H9 (cell line): ENCODE results near the gene BMPR1A. TPM values are rescaled to one million over a fixed set of nuclear protein-coding genes. Genes with fewer than 3 reads are reported as not detected.

Experiments
- DNase-seq: peaks from one replicate; pipeline ENCODE4 v3.0.0-alpha.2; 2017
- H2AFZ ChIP-seq: one replicate; pipeline ENCODE4 v1.6.1; 2013; ENCODE audit warnings: mild to moderate bottlenecking, low read length, control low read depth, moderate library complexity
- H2AK5ac ChIP-seq: 2 replicates; pipeline ENCODE4 v1.6.1; 2013; ENCODE audit warnings: low read length, control low read depth, mixed read lengths; ENCODE audit not compliant: insufficient read length
- H2BK120ac ChIP-seq: one replicate; pipeline ENCODE4 v1.6.1; 2013; ENCODE audit warnings: low read depth, mild to moderate bottlenecking, low read length, control low read depth, inconsistent platforms; ENCODE audit not compliant: poor library complexity, severe bottlenecking
- H2BK12ac ChIP-seq: 2 replicates; pipeline ENCODE4 v1.6.1; 2013; ENCODE audit warnings: low read length, control low read depth, mixed read lengths, low read depth; ENCODE audit not compliant: insufficient read length
- H2BK15ac ChIP-seq: 2 replicates; pipeline ENCODE4 v1.6.1; 2013; ENCODE audit warnings: low read depth, low read length, control low read depth
- H2BK20ac ChIP-seq: one replicate; pipeline ENCODE4 v1.6.1; 2013; ENCODE audit warnings: low read depth, mild to moderate bottlenecking, low read length, control low read depth, inconsistent platforms; ENCODE audit not compliant: poor library complexity, severe bottlenecking
- H2BK5ac ChIP-seq: 2 replicates; pipeline ENCODE4 v1.6.1; 2013; ENCODE audit warnings: low read length, control low read depth, mixed read lengths; ENCODE audit not compliant: insufficient read length
- H3K14ac ChIP-seq: 2 replicates; pipeline ENCODE4 v1.6.1; 2013; ENCODE audit warnings: low read length, control low read depth; ENCODE audit not compliant: insufficient read depth
- H3K18ac ChIP-seq: 2 replicates; pipeline ENCODE4 v1.6.1; 2013; ENCODE audit warnings: low read depth, mild to moderate bottlenecking, mixed read lengths, low read length, control low read depth; ENCODE audit not compliant: insufficient read length
- H3K23ac ChIP-seq: 2 replicates; pipeline ENCODE4 v1.6.1; 2013; ENCODE audit warnings: low read length, control low read depth, mixed read lengths, low read depth; ENCODE audit not compliant: insufficient read length
- H3K23me2 ChIP-seq: 2 replicates; pipeline ENCODE4 v1.6.1; 2013; ENCODE audit warnings: low read depth, mild to moderate bottlenecking, mixed read lengths, low read length, control low read depth; ENCODE audit not compliant: insufficient read length, poor library complexity, severe bottlenecking
- H3K27ac ChIP-seq: 2 replicates; pipeline ENCODE4 v1.5.1; 2013; ENCODE audit warnings: low read length, control low read depth, mixed read lengths, low read depth; ENCODE audit not compliant: insufficient read length
- H3K27me3 ChIP-seq: 2 replicates; pipeline ENCODE4 v1.6.1; 2013; ENCODE audit warnings: low read length, control low read depth, inconsistent platforms; ENCODE audit not compliant: insufficient read depth
- H3K4ac ChIP-seq: 2 replicates; pipeline ENCODE4 v1.6.1; 2013; ENCODE audit warnings: low read depth, mild to moderate bottlenecking, control low read depth, inconsistent platforms, low read length, moderate library complexity
- H3K4me1 ChIP-seq: 2 replicates; pipeline ENCODE4 v1.6.1; 2013; ENCODE audit warnings: low read length, control low read depth, inconsistent platforms; ENCODE audit not compliant: insufficient read depth
- H3K4me2 ChIP-seq: 2 replicates; pipeline ENCODE4 v1.6.1; 2013; ENCODE audit warnings: low read length, control low read depth, mixed read lengths; ENCODE audit not compliant: insufficient read length, insufficient read depth
- H3K56ac ChIP-seq: 2 replicates; pipeline ENCODE4 v1.6.1; 2013; ENCODE audit warnings: low read depth, mild to moderate bottlenecking, mixed read lengths, low read length, control low read depth; ENCODE audit not compliant: insufficient read length
- H3K79me1 ChIP-seq: 2 replicates; pipeline ENCODE4 v1.6.1; 2013; ENCODE audit warnings: low read depth, mild to moderate bottlenecking, moderate library complexity, low read length, control low read depth, inconsistent platforms; ENCODE audit not compliant: insufficient read depth, poor library complexity, severe bottlenecking
- H3K79me2 ChIP-seq: 2 replicates; pipeline ENCODE4 v1.6.1; 2013; ENCODE audit warnings: low read length, control low read depth, inconsistent platforms; ENCODE audit not compliant: insufficient read depth
- H3K9ac ChIP-seq: 2 replicates; pipeline ENCODE4 v1.6.1; 2013; ENCODE audit warnings: low read length, control low read depth, mixed read lengths; ENCODE audit not compliant: insufficient read length; ENCODE audit errors: extremely low read depth
- H3K9me3 ChIP-seq: one replicate; pipeline ENCODE4 v1.6.1; 2013; ENCODE audit warnings: low read depth, low read length, inconsistent platforms; ENCODE audit not compliant: control insufficient read depth
- H3T11ph ChIP-seq: one replicate; pipeline ENCODE4 v1.6.1; 2013; ENCODE audit warnings: mild to moderate bottlenecking, low read length, control low read depth, inconsistent platforms
- H4K20me1 ChIP-seq: one replicate; pipeline ENCODE4 v1.6.1; 2013; ENCODE audit not compliant: control insufficient read depth, insufficient read length, insufficient read depth
- H4K5ac ChIP-seq: 2 replicates; pipeline ENCODE4 v1.6.1; 2013; ENCODE audit warnings: low read depth, mild to moderate bottlenecking, mixed read lengths, low read length, control low read depth; ENCODE audit not compliant: insufficient read length
- H4K8ac ChIP-seq: replicated peaks from 2 replicates; pipeline ENCODE4 v1.6.1; 2013; ENCODE audit warnings: low read length, control low read depth, mixed read lengths, low read depth; ENCODE audit not compliant: insufficient read length
- H4K91ac ChIP-seq: 2 replicates; pipeline ENCODE4 v1.6.1; 2013; ENCODE audit warnings: low read depth, mild to moderate bottlenecking, moderate library complexity, mixed read lengths, low read length, control low read depth; ENCODE audit not compliant: insufficient read length
- H3K27ac Mint-ChIP-seq, 3 experiments: 2 replicates in 2 of 3; 3 replicates in 1 of 3; pipeline ENCODE4 v1.8.0; 2020 to 2021; ENCODE audit warnings: mixed read lengths in 3 of 3, mild to moderate bottlenecking in 1 of 3, moderate library complexity in 1 of 3
- H3K27me3 Mint-ChIP-seq: 2 replicates; pipeline ENCODE4 v1.8.0; 2021; ENCODE audit warnings: low read depth, mild to moderate bottlenecking, moderate library complexity, mixed read lengths
- H3K36me3 Mint-ChIP-seq, 3 experiments: 2 replicates in 2 of 3; 3 replicates in 1 of 3; pipeline ENCODE4 v1.8.0; 2020 to 2021; ENCODE audit warnings: low read depth in 3 of 3, mixed read lengths in 3 of 3; ENCODE audit not compliant: insufficient read depth in 1 of 3
- H3K4me1 Mint-ChIP-seq, 2 experiments: 2 replicates each; pipeline ENCODE4 v1.8.0; 2020; ENCODE audit warnings: mixed read lengths in 2 of 2
- H3K4me3 Mint-ChIP-seq, 2 experiments: 2 replicates in 1 of 2; 3 replicates in 1 of 2; pipeline ENCODE4 v1.8.0; 2020 to 2021; ENCODE audit warnings: mild to moderate bottlenecking in 2 of 2, mixed read lengths in 2 of 2, moderate library complexity in 1 of 2
- H3K9me3 Mint-ChIP-seq, 2 experiments: 2 replicates in 1 of 2; 3 replicates in 1 of 2; pipeline ENCODE4 v1.8.0; 2020; ENCODE audit warnings: mild to moderate bottlenecking in 2 of 2, mixed read lengths in 2 of 2, moderate library complexity in 1 of 2
- WGBS: extraction: QIAGEN DNeasy Blood & Tissue Kit; methylation state at CpG from one replicate; pipeline ENCODE4 v1.1.7; 2013; ENCODE audit warnings: missing lambda C conversion rate, low lambda C conversion rate, mixed read lengths; ENCODE audit not compliant: insufficient read length; ENCODE audit errors: extremely low coverage; 5-methylcytosine and 5-hydroxymethylcytosine counted together
- total RNA-seq: library from RNA; stranded (reverse); gene quantifications from 2 replicates; pipeline ENCODE4 v1.2.1, GENCODE V29; 2021
- TF ChIP-seq, protein P1 (sequence below): fragments of 200-600 bp; sonication (generic); conservative IDR thresholded peaks from 3 replicates; pipeline ENCODE4 v1.8.0; 2021; ENCODE audit warnings: antibody characterized with exemption, mild to moderate bottlenecking

BMPR1A gene
- total RNA-seq, 1 experiment from 2014 or later, result 138 TPM

- no peak overlapping the region for H3K4me2 ChIP-seq
- H3K4me1 ChIP-seq, result peaks cover 15% of the 10 kb centered on the region; the same call in 1 of the 2 replicates
- H2BK120ac ChIP-seq, result no peak overlapping the region
- no peak overlapping the region for H2BK5ac ChIP-seq
- Mint-ChIP-seq H3K27me3 (no peaks in the 10 kb centered on the region), H3K27ac (peak overlapping the region in 1 of 3 experiments; percentile 75; a peak in 1 of 7 replicates), H3K4me1 (peaks cover 20 to 27% of the 10 kb centered on the region in 2 experiments), H3K4me3 (no peak overlapping the region), H3K36me3 (peaks cover 10 to 20% (median 16%) of the 10 kb centered on the region in 3 experiments; a peak in 6 of 7 replicates), H3K9me3 (no peaks in the 10 kb centered on the region)
- H3K56ac ChIP-seq, result no peak overlapping the region
- H2AK5ac ChIP-seq, result no peak overlapping the region
- no peak overlapping the region for H3K4ac ChIP-seq
- H3K9me3 ChIP-seq, result no peaks in the 10 kb centered on the region
- H3T11ph ChIP-seq, result no peak overlapping the region
- H3K23me2 ChIP-seq, result no peaks in the 10 kb centered on the region
- no peak overlapping the region for H3K23ac ChIP-seq
- peaks cover 2% of the 10 kb centered on the region for H4K20me1 ChIP-seq
- H3K18ac ChIP-seq, result no peak overlapping the region
- H4K8ac ChIP-seq, result no peak overlapping the region
- H3K79me2 ChIP-seq, result peaks cover 75% of the 10 kb centered on the region
- H3K14ac ChIP-seq, result no peak overlapping the region
- no peak overlapping the region for H4K91ac ChIP-seq
- no peak overlapping the region for H2BK12ac ChIP-seq
- no peak overlapping the region for H2AFZ ChIP-seq
- no CpG with 5 or more reads among the region's 1 CpG for WGBS
- TF ChIP-seq, protein P1, sequence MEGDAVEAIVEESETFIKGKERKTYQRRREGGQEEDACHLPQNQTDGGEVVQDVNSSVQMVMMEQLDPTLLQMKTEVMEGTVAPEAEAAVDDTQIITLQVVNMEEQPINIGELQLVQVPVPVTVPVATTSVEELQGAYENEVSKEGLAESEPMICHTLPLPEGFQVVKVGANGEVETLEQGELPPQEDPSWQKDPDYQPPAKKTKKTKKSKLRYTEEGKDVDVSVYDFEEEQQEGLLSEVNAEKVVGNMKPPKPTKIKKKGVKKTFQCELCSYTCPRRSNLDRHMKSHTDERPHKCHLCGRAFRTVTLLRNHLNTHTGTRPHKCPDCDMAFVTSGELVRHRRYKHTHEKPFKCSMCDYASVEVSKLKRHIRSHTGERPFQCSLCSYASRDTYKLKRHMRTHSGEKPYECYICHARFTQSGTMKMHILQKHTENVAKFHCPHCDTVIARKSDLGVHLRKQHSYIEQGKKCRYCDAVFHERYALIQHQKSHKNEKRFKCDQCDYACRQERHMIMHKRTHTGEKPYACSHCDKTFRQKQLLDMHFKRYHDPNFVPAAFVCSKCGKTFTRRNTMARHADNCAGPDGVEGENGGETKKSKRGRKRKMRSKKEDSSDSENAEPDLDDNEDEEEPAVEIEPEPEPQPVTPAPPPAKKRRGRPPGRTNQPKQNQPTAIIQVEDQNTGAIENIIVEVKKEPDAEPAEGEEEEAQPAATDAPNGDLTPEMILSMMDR, result no peak
- no peak overlapping the region for H3K27ac ChIP-seq
- no peak overlapping the region for H2BK15ac ChIP-seq
- peaks cover 8% of the 10 kb centered on the region for H3K79me1 ChIP-seq
- DNase-seq, result no peak
- no peak overlapping the region for H2BK20ac ChIP-seq
- no peak overlapping the region for H4K5ac ChIP-seq
- H3K9ac ChIP-seq, result no peak overlapping the region
- no peaks in the 10 kb centered on the region for H3K27me3 ChIP-seq
Measured at GRCh38 chr10:86782701-86783418, 26.4 kb downstream of the BMPR1A start.
